IPS-18a (cell line): ENCODE data around the gene GPRIN3.

Source experiments
- H3K27ac ChIP-seq: one replicate; pipeline ENCODE4 v1.5.1; 2013; ENCODE audit warnings: low read length
- H3K27me3 ChIP-seq: one replicate; pipeline ENCODE4 v1.6.1; 2013; ENCODE audit warnings: mild to moderate bottlenecking, low read length; ENCODE audit not compliant: control insufficient read depth, insufficient read depth
- H3K36me3 ChIP-seq: one replicate; pipeline ENCODE4 v1.6.1; 2013; ENCODE audit warnings: low read depth, low read length; ENCODE audit not compliant: control insufficient read depth
- H3K4me1 ChIP-seq: one replicate; pipeline ENCODE4 v1.6.1; 2013; ENCODE audit warnings: low read depth, low read length; ENCODE audit not compliant: control insufficient read depth
- H3K4me3 ChIP-seq: one replicate; pipeline ENCODE4 v1.5.1; 2013; ENCODE audit warnings: low read length
- H3K9ac ChIP-seq: one replicate; pipeline ENCODE4 v1.6.1; 2013; ENCODE audit warnings: mild to moderate bottlenecking, low read length, moderate library complexity
- H3K9me3 ChIP-seq: one replicate; pipeline ENCODE4 v1.6.1; 2013; ENCODE audit warnings: low read depth, low read length; ENCODE audit not compliant: control insufficient read depth

Gene GPRIN3

DNA sequence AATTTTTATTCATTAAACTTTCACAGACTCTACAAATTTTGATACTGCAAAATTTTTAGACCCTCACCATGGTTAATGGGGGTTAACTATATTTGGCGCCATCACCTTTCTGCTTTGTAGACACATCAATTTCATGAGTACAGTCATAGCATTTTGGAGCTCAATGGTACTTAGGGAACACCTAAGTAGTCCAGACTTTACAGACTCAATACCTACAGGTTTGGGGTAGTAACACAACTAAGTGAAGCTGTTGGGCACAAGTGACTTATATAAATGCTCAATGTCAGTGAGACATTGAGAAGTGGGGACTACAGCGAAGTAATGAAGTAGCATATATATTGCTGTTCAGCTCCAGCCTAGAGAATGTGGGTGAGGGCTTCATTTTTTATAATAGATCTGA lies 7.5 kb downstream of the GPRIN3 start:
- no peak overlapping the region for H3K27ac ChIP-seq
- H3K4me3 ChIP-seq = no peak overlapping the region
- H3K36me3 ChIP-seq = no peaks in the 10 kb centered on the region
- no peak overlapping the region for H3K9ac ChIP-seq
- H3K9me3 ChIP-seq = no peaks in the 10 kb centered on the region
- no peaks in the 10 kb centered on the region for H3K27me3 ChIP-seq
- peaks cover 3% of the 10 kb centered on the region for H3K4me1 ChIP-seq

DNA sequence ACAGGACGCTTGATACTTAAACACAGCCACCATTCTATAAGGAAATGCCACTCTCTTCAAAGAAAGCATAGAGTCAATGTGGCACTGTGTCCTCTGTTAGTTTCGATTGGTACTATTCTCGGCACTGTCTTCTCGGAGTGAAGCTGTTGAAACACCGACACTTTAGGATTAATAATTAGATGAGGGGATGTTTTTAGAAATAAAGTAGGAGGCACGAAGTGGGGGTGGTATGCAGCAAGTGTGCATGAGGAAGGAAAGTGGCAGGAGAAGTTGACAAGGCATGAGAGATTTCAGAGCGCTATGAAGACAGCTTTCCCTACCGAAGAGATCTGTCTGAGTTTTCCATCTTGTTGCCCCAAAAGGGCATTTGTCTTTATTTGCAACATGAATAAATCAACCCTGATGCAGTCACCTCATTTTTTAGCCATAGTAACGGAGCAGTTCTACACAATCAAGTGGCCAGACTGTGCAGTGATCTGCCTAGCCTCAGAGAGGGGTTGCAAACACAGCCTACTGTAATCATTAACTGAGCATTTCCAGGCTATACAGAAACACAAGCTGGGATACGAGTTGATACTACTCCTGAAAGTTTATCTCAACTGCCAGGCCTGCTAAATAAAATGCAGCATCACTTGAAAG lies 8.3 kb downstream of the GPRIN3 start:
- peaks cover 3% of the 10 kb centered on the region for H3K4me1 ChIP-seq
- H3K9me3 ChIP-seq = no peaks in the 10 kb centered on the region
- no peak overlapping the region for H3K27ac ChIP-seq
- H3K36me3 ChIP-seq = no peaks in the 10 kb centered on the region
- H3K27me3 ChIP-seq = no peaks in the 10 kb centered on the region
- H3K9ac ChIP-seq = no peak overlapping the region
- no peak overlapping the region for H3K4me3 ChIP-seq

DNA sequence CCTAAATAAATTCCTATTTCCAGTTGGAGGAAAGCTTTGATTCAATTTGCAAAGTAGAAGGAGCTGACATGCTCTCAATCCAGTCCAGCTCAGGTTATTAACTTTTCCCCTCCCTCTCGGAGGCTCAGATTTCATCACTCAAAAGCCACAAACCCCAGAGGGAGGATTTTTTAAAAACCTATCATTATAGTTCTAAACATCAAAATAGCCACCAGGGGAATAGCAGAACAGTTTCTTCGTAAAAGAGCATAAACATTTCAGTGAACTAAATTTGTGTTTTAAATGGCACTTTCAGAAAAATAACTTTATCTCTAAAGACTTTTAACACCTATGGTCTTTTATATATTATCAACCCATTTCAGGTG lies 8.8 kb downstream of the GPRIN3 start:
- no peaks in the 10 kb centered on the region for H3K36me3 ChIP-seq
- no peak overlapping the region for H3K9ac ChIP-seq
- no peaks in the 10 kb centered on the region for H3K27me3 ChIP-seq
- peaks cover 3% of the 10 kb centered on the region for H3K4me1 ChIP-seq
- H3K27ac ChIP-seq = no peak overlapping the region
- H3K4me3 ChIP-seq = no peak overlapping the region
- no peaks in the 10 kb centered on the region for H3K9me3 ChIP-seq

DNA sequence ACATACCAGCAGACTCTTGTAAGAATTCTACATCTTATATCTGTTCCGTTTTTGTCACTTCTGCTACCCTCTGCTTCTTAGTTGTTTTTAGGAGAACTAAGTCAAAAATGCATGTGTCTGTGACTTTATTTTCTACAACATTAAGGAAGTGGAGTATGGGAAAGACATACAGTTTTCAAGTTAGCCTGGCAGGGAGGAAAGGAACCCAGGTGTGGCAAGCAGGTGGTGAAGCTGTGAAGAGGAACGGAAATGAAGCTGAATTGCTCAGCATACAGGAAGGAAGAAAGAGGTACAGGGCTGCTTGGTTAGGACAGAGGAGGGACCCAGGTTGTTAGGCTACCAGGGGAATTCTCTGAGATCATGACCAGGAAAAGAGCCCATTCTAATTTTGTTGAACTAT lies 9.4 kb downstream of the GPRIN3 start:
- Histone ChIP-seq H3K9me3 (no peaks in the 10 kb centered on the region), H3K27ac (no peak overlapping the region), H3K9ac (no peak overlapping the region), H3K4me1 (peaks cover 3% of the 10 kb centered on the region), H3K36me3 (no peaks in the 10 kb centered on the region), H3K4me3 (no peak overlapping the region), H3K27me3 (no peaks in the 10 kb centered on the region)

DNA sequence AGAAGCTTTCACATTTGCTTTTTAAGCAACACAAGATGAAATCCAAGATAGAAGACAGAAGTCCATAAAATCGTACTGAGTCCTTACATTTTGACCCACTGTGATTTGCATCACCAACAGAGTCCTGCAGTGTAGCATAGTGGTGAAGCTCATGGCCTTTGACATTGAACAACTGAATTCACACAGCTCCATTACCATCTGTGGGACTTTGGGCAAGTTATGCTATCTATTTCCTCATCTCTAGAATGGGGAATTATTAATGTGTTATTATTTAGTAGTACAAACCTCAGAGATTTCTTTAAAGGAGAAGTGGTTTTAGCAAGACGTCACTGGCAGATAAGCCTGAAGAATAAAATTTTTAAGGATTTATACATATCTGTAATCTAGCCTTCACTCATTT lies 10.7 kb downstream of the GPRIN3 start:
- Histone ChIP-seq H3K36me3 (no peaks in the 10 kb centered on the region), H3K4me1 (peaks cover 3% of the 10 kb centered on the region), H3K4me3 (no peak overlapping the region), H3K9ac (no peak overlapping the region), H3K9me3 (no peaks in the 10 kb centered on the region), H3K27me3 (no peaks in the 10 kb centered on the region), H3K27ac (no peak overlapping the region)

DNA sequence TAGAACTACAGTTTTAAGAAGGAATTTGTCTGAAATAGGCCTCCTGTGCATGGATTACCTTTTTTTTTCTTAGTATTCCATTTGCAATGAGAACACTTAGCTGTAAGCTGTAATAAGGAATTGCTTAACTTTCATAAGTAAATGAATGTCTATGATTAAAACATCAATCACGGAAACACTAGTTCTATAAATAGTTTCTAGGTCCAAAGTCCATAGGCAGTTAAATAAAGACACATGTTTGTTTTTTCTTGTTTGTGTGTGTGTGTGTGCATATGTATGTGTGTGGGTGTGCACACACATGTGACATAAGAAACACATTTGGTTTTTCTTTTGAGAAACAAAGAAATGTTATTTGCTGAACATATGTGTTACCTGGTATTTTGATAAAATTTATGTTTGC lies 11.2 kb downstream of the GPRIN3 start:
- Histone ChIP-seq H3K9ac (no peak overlapping the region), H3K4me1 (peaks cover 3% of the 10 kb centered on the region), H3K9me3 (no peaks in the 10 kb centered on the region), H3K27me3 (no peaks in the 10 kb centered on the region), H3K36me3 (no peaks in the 10 kb centered on the region), H3K4me3 (no peak overlapping the region), H3K27ac (no peak overlapping the region)

DNA sequence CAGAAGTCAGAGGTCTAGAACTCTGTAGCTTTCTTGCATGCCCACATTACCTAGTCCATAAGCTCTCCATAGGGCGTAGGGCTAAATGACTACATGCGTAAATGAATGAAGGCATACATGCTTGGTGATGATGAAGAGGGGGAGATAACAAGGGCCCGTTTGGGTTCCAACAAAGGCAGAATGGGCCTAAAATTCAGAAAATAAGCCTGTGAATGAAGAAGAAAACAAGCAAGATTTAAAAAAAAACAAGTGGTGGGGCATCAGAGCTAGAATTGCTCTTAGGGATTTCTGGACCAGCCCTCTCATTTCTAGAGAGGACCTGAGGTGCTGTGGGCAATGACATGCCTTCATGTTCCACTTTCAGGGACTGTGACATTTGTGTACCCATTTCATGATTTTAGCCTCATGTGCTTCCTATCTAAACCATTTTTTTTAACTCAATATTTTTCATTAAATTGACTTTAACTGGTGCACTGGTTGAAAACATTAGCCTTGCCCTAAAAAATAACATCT lies 12.1 kb downstream of the GPRIN3 start:
- Histone ChIP-seq H3K4me1 (peaks cover 3% of the 10 kb centered on the region), H3K27me3 (no peaks in the 10 kb centered on the region), H3K27ac (no peak overlapping the region), H3K36me3 (no peaks in the 10 kb centered on the region), H3K9me3 (no peaks in the 10 kb centered on the region), H3K4me3 (no peak overlapping the region), H3K9ac (no peak overlapping the region)

DNA sequence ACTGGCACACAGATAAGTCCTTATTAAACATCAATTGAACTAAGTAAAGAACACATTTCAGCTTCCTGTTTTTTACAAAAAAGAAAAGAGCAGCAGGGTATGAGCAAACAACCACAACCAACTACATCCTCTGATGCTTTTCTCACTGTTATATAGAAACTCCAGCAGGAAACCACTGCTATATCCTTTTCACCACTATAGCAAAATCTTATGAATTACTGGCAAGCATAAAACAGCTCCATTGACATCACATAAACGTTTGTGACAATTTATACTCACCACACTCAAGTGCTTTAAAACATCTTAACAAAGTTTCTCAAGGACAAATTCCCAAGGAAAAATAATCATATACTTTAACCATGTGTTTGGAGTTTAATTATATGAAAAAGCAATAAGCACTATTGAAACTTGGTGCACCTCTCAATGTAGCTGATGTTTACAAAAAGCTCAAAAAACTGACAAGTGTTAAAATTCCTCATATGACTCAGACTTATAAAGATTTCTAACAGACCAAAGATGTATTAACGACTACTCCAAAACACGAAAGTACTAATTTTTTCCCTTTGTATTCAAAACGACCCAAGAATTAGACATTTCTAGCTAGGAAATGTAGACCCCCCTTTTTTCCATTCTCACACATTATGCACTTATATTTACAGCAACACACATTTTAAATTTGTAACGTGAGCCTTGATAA lies 12.9 kb downstream of the GPRIN3 start:
- H3K4me1 ChIP-seq = peaks cover 3% of the 10 kb centered on the region
- no peak overlapping the region for H3K4me3 ChIP-seq
- H3K27ac ChIP-seq = no peak overlapping the region
- H3K9me3 ChIP-seq = no peaks in the 10 kb centered on the region
- no peaks in the 10 kb centered on the region for H3K27me3 ChIP-seq
- no peak overlapping the region for H3K9ac ChIP-seq
- H3K36me3 ChIP-seq = no peaks in the 10 kb centered on the region

DNA sequence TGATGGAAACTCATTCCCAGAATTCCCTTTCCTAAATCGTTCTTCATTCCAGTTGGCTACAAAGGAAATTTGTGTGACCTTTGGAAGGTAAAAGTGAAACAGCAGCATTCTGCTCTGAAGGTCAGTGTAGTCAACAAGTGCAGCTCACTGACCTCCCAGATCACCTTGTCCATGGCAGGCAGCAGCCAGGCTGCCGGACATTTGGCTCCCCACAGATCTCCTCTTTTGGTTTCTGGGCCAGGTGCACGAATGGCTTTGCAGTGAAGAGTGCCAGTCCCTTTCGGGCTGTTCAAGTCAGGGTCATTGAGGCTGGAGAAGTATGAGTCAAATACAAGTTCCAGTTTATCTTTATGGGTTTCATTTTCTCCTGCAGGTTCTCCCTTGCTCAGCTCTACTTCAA lies 14.3 kb downstream of the GPRIN3 start:
- no peak overlapping the region for H3K27ac ChIP-seq
- H3K27me3 ChIP-seq = no peaks in the 10 kb centered on the region
- no peak overlapping the region for H3K9ac ChIP-seq
- no peak overlapping the region for H3K4me3 ChIP-seq
- peaks cover 3% of the 10 kb centered on the region for H3K4me1 ChIP-seq
- no peaks in the 10 kb centered on the region for H3K36me3 ChIP-seq
- no peaks in the 10 kb centered on the region for H3K9me3 ChIP-seq

DNA sequence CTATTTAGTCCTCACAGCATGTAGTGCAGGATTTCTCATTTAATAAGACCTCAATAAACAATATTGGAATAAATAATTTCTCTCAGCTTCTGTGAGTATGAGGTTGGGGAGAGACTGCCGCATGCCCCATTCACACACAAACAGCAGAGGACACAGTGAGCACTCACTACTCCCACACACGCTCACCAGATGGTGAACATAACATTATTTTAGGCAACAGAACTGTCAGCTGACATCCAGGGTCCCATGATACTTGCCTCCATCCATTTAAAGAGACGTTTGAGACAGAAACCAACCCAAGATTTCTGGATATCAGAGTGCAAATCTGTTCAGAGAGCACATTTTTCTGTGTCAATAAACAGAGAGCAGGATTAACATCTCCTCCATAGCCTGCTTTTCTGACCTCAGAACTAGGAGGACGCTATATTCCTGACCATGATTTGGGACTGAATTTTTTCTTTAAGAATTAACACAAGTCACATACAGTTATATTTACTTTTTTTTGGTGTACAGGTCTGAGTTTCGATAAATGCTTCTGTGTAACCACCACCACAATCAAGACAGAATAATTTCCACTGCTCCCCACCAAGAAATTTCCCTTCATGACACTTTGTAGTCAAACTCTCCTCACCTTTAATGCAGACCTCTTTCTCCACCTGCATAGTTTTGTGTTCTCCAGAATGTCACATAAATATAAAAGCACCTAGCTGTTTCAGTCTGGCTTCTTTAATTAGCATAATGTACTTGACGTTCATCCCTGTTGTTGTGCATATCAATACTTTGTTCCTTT lies 16.7 kb downstream of the GPRIN3 start:
- Histone ChIP-seq H3K27ac (no peak overlapping the region), H3K27me3 (no peaks in the 10 kb centered on the region), H3K4me1 (no peaks in the 10 kb centered on the region), H3K4me3 (no peak overlapping the region), H3K9me3 (no peaks in the 10 kb centered on the region), H3K9ac (no peak overlapping the region), H3K36me3 (no peaks in the 10 kb centered on the region)

DNA sequence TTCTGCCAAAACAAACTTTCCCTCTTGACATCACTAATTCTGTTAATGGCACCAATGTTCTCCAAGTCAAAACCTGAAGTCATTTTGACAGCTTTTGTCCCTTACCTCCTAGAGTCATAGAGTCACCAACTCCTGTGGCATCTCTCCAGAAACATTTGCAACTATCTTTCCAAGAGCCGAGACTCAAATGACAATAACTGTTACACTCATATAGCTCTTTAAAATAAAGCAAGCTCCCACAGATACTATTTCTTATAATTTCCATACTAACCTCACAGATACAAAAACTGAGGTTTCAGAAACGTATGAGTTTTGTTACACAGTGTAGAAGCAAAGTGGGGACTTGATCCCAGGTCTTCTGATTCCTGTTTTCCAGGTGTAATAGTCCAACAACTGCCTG lies 18.3 kb downstream of the GPRIN3 start:
- H3K27me3 ChIP-seq = no peaks in the 10 kb centered on the region
- H3K4me3 ChIP-seq = no peak overlapping the region
- H3K27ac ChIP-seq = no peak overlapping the region
- no peaks in the 10 kb centered on the region for H3K36me3 ChIP-seq
- H3K4me1 ChIP-seq = no peaks in the 10 kb centered on the region
- no peaks in the 10 kb centered on the region for H3K9me3 ChIP-seq
- no peak overlapping the region for H3K9ac ChIP-seq
